Iris pigment epithelial cell (primary cell): ENCODE data around the gene STMN3.

Experiments
- DNase-seq: peaks from one replicate; pipeline ENCODE4 v3.0.0-alpha.2; 2011; ENCODE audit warnings: low read depth

The STMN3 gene

DNA sequence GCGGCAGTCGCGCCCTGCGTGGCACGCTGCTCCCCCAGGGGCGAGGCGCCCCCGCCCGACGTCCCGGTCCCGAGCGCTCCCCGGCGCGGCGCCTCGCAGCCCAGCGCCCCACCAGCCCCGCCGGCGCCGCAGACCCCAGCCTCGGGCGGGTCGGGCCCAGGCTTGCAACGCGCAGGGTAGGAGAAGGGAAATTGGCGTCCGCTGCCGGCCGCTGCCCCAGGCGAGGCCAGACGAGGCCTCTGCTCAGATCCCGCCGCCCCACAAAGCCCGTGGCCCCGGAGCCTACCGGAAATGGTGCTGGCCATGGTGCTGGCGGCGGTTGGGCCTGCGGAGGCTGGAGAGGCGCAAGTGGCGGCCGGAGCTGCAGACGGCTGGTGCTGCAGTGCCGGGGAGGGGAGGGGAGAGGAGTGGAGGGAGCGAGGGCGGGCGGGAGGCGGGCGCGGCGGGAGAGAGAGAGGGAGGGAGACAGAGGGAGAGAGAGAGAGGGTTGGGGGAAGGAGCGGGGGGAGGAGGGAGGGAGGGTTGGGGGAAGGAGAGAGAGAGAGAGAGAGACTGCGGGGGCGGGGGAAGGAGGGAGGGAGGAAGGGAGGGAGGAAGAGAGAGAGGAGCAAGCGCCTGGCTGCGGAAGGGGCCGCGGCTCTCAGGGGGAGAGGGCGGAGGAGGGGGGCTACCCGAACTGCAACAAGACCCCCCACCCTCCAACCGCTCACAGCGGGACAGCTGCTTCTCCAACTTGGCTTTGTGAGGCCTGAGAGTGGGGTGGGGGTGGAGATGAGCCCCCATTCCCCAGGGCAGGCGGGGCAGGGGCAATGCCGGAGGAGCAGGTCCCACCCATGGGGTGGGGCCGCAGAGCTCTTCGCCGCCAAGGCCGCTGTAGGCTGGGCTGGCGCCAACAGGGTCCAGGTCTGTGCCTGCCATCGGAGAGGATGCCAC, at the start of gene STMN3:
Gene STMN3, minus strand, starts transcription at position 384 of the 933 bp plus-strand sequence. Its CDS starts 79 bp downstream, at position 305.
- peak; percentile 92 for DNase-seq

DNA sequence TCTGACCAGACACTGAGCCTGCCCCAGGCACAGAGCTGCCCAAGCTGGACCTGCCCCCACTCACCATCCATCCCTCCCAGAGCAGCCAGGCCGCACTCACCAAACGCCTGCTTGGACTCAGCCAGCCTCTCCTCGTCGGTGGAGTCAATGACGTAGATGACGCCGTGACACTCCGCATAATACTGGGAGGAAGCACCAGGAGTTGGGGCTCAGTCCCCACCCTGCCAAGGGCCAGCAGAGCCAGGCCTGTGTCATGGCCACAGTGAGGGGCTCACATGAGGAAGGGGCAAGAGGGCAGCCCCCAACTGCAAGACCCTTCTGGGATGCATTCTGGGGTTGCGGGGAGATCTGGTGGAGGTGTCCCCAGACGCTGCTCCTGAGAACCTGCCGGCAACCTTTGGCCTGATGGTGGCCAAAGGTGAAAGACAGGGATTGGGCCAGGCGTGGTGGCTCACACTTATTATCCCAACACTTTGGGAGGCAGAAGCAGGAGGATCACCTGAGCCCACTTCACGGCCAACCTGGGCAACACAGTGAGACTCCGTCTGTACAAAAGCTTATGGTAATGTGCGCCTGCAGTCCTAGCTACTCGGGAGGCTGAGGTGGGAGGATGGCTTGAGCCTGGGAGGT, 48.9 kb upstream of the STMN3 start:
- DNase-seq, result no peak

- DNase-seq, result no peak
Observed at GRCh38 chr20:63701329-63702035, 48.3 kb upstream of the STMN3 start.

- no peak for DNase-seq
Observed at GRCh38 chr20:63701051-63701328, 47.8 kb upstream of the STMN3 start.

- no peak for DNase-seq
Observed at GRCh38 chr20:63700199-63701050, 47.2 kb upstream of the STMN3 start.

GRCh38 chr20:63699466-63700198, 46.4 kb upstream of the STMN3 start:
- DNase-seq, result no peak

DNA sequence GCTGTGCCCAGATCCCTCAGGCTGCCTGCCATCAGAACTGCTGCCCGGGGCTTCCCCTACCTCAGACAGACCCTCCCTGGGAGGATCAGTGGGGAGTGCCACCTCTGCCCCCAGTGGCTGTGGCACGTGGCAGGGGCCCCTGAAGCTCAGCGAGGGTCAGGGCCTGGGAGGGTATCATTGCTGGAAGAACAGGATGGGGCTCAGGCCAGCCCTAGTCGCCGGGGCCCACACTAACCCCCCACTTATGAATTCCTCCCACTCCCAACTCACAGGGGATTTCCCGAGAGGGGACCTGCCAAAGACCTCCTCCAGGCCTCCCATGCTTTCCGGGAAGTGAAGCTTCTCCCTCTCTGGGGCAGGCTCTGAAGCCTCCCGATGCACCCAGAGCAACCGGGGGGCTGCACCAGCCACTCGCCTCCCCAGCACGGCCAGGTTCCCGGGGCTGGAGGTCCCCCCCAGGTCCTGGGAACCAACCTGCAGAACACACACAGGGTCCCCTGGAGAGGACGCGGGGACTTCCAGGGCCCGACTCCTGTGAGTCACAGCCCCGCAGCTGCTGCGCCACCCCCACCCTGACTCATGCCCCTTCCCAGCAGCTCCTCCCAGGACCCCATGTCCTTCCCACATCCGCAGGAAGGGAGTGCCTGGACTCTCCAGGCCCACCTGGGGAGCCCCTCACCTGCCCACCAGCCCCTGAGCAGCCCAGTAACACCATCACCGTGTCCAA, 45.7 kb upstream of the STMN3 start:
- peak; percentile 93 for DNase-seq

DNA sequence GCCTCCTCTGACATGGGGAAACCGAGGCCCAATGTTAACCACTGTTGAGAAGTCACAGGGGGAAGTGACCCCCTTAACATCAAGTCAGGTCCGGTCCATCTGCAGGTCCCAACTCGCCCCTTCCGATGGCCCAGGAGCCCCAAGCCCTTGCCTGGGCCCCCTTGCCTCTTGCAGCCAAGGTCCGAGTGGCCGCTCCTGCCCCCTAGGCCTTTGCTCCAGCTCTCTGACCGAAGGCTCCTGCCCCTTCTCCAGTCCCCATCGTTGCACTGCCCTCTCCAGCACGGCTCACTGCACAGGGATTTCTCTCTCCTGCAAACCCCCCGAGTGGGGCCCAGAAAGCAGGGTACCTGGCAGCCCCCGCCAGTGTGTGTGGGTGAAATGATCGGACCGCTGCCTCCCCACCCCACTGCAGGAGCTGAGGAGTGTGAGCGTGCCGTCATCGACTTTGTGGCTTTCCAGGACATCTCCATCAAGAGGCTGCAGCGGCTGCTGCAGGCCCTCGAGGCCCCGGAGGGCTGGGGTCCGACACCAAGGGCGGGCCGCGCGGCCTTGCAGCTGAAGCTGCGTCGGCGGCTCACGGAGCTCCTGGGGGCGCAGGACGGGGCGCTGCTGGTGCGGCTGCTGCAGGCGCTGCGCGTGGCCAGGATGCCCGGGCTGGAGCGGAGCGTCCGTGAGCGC, 44.8 kb upstream of the STMN3 start:
- DNase-seq, result no peak

- no peak for DNase-seq
Observed at GRCh38 chr20:63697357-63697867, 44.2 kb upstream of the STMN3 start.

DNA sequence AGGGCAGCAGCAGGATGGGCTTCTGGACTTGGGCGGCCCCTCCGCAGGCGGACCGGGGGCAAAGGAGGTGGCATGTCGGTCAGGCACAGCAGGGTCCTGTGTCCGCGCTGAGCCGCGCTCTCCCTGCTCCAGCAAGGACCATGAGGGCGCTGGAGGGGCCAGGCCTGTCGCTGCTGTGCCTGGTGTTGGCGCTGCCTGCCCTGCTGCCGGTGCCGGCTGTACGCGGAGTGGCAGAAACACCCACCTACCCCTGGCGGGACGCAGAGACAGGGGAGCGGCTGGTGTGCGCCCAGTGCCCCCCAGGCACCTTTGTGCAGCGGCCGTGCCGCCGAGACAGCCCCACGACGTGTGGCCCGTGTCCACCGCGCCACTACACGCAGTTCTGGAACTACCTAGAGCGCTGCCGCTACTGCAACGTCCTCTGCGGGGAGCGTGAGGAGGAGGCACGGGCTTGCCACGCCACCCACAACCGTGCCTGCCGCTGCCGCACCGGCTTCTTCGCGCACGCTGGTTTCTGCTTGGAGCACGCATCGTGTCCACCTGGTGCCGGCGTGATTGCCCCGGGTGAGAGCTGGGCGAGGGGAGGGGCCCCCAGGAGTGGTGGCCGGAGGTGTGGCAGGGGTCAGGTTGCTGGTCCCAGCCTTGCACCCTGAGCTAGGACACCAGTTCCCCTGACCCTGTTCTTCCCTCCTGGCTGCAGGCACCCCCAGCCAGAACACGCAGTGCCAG, 43.6 kb upstream of the STMN3 start, which contains the start of gene TNFRSF6B:
Gene TNFRSF6B, plus strand, starts transcription at position 25 of the 729 bp plus-strand sequence. Its CDS starts 116 bp downstream, at position 141.
- DNase-seq, result no peak

DNA sequence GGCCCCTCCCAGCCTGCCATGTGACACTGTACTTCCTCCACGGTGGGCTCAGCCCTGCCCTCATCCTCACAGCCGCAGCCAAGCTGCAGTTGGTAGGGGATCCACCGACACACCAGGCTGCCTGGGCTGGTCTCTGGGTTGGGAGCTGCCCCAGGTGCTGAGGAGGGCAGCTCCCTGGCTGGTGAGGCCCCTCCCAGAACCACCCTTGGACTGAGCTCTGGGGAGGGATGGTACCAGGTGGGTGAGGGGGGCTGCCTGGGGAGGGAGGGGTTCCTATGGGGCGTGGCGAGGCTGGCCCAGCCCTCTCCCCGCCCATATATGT, 43.0 kb upstream of the STMN3 start:
- DNase-seq, result peak; percentile 47

DNA sequence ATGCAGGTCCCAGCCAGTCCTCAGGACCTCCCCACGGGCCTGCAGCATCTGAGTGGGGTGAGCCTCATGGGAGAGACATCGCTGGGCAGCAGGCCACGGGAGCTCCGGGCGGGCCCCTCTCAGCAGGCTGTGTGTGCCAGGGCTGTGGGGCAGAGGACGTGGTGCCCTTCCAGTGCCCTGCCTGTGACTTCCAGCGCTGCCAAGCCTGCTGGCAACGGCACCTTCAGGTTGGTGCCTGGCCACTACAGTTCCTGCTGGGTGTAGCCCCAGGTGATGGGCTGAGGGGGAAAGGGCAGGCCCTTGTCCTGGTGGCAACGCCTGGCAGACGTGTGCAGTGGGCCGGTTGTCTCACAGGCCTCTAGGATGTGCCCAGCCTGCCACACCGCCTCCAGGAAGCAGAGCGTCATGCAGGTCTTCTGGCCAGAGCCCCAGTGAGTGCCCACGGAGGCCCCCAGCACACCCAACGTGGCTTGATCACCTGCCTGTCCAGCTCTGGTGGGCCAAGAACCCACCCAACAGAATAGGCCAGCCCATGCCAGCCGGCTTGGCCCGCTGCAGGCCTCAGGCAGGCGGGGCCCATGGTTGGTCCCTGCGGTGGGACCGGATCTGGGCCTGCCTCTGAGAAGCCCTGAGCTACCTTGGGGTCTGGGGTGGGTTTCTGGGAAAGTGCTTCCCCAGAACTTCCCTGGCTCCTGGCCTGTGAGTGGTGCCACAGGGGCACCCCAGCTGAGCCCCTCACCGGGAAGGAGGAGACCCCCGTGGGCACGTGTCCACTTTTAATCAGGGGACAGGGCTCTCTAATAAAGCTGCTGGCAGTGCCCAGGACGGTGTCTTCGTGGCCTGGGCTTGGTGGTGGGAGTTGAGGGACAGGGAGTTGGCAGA, 42.4 kb upstream of the STMN3 start:
- no peak for DNase-seq

GRCh38 chr20:63694584-63695423, 41.6 kb upstream of the STMN3 start:
- no peak for DNase-seq

DNA sequence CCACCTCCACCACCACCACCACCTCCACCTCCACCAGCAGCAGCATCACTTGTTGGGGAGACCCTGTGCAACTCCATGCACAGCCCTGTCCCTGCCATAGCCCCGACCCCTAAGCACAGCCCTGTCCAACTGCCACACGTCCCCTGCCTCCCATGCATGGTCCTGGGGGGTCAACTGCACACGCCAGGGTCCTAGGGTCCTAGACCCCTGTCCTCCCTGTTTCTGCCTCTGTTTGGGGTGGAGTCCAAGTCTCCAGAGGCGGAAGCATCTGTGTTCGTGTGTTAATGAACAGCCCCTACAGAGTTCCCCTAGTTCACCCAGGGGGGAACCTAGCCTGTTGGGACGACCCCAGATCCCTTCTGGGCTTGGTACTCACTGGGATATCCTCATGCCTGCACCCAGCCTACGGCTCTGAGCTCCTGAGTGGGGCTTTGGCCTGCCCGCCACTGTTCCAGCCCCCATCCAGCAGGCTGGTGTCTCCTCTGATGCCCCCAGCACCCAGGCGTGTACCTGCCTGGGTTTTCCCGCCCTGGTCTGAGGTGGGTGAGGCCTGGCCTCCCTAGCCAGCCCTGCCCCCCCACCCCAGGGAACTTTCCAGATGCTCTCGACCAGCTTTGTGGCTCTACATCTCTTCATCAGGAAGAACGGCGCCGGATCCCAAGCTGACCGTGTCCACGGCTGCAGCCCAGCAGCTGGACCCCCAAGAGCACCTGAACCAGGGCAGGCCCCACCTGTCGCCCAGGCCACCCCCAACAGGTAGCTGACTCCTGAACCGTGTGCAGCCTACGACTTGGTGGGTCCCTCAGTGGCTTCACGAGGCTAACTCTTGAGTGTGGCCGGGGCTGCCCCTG, 40.7 kb upstream of the STMN3 start:
- no peak for DNase-seq

DNA sequence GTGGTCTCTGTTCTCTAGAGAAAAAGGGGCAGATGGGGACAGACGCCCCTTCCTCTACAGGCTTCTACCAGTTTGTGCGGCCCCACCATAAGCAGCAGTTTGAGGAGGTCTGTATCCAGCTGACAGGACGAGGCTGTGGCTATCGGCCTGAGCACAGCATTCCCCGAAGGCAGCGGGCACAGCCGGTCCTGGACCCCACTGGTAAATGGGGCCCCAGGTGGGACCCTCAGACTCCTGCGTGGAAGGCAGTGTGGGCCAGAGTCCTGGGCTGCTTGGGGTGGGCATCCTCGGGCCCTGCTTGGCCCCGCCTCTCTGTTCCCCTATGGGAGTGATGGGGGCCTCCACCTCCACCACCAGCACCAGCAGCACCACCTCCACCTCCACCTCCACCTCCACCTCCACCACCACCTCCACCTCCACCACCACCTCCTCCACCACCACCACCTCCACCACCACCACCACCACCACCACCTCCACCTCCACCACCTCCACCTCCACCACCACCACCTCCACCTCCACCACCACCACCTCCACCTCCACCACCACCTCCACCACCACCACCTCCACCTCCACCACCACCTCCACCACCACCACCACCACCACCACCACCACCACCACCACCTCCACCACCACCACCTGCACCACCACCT, 40.0 kb upstream of the STMN3 start:
- DNase-seq, result no peak
